Purkinje cell (primary cell): ENCODE results near the gene RTCA. TPM values are rescaled to one million over a fixed set of nuclear protein-coding genes. Genes with fewer than 3 reads are reported as not detected.

Experiments used
- polyA plus RNA-seq: library from polyadenylated mRNA; unstranded; fragments of >200 nt; fragmentation: Nextera tagmentation; gene quantifications from 2 replicates; pipeline ENCODE4 v1.2.1, GENCODE V29; 2014

The RTCA gene
- 57.3 and 70.8 TPM in 2 replicates for polyA plus RNA-seq

DNA sequence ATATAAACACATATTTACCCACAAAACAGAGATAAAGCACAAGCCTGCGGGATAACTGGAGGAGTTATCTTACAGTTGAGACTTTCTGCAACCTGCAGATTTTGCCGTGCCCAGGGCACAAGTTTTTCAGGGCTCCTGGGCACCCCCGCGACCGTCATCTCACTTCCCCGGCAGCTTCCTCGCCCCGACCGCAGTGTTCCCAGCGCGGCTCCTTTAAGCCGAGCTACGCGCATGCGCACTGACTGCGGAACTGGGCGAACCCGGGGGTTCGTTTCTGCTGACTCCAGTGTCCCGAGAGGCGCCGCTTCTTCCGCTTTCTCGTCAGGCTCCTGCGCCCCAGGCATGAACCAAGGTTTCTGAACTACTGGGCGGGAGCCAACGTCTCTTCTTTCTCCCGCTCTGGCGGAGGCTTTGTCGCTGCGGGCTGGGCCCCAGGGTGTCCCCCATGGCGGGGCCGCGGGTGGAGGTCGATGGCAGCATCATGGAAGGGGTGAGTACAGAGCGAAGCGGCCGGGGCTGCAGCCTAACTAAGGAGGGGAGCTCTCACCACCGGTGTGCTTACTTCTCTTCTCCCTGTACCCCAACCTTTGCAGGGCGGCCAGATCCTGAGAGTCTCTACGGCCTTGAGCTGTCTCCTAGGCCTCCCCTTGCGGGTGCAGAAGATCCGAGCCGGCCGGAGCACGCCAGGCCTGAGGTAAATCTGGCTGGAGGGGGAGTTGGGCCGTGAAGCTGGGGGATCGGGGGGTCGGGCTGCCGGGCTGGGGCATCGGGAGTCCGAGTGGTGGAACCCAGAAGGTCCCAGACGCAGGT lies at the start of gene RTCA:
Gene RTCA, plus strand, starts transcription at position 286 of the 810 bp plus-strand sequence. Its CDS starts 160 bp downstream, at position 446.

DNA sequence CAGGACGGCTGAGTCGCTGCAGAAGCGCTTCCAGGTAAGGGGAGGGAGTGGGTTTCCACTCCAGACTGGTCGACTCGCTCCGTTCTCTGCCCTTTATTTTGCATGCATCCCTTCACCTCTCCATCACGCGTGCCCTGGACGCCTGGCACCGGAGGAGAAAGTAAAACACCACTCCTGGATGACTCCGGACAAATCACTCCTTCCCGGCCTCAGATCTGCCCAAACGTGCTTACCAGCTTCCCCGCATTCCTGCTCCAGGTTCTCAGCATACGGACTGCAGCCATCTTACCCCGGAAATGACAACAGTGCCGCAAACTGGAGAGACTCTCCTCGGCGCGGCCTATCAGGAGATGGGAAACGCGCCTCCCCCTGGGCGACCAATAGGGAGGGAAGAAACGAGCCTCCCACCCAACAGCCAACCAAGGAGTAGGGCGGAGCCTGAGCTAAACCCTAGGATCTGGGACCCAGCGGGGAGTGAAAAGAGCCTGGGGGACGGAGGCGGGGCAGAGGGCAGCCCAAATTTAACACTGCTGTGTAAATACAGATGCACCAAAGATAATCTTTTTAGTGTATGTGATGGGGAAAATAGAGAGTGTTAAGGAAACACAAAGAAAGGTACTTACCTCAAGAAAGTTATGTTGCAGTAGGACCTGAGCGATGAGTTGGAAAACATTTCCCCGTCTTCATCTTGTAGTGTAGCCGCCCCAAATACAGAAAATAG lies 16.3 kb upstream of the RTCA start, which contains the start of gene DBT:
Gene DBT, minus strand, starts transcription at position 298 of the 721 bp plus-strand sequence. Its CDS starts 14 bp downstream, at position 284.

Other genes starting within 250 kb of the RTCA start
- gene SASS6, start 133.3 kb upstream of the RTCA start, polyA plus RNA-seq, result 5.8 and 6.6 TPM in 2 replicates
- 12.9 and 13.7 TPM in 2 replicates for gene TRMT13, start 133.1 kb upstream of the RTCA start, polyA plus RNA-seq
- 2.4 and 4.7 TPM in 2 replicates for gene LRRC39, start 88.0 kb upstream of the RTCA start, polyA plus RNA-seq
- 6.3 and 7.9 TPM in 2 replicates for gene DBT, start 16.4 kb upstream of the RTCA start, polyA plus RNA-seq
- gene CDC14A, start 86.3 kb downstream of the RTCA start, polyA plus RNA-seq, result 0.83 and 4.2 TPM in 2 replicates